Heart left ventricle (tissue), 16 donors: ENCODE data around the gene TRIOBP. TPM values are rescaled to one million over a fixed set of nuclear protein-coding genes. Genes with fewer than 3 reads are reported as not detected.
A peak's percentile ranks its signal among the peaks of the same experiment; 100 is the strongest.

Source experiments
- ATAC-seq, 4 donors: fragments of 200-7000 bp; cut with Tn5 transposase; one replicate each; pipeline ENCODE4 v1.9.1; 2020 to 2022; ENCODE audit warnings: moderate library complexity in 4 of 4, mild to moderate bottlenecking in 3 of 4, moderate number of reproducible peaks in 1 of 4
- DNase-seq, 5 donors: peaks; one replicate each; pipeline ENCODE4 v3.0.0-alpha.2; 2020
- H3K27ac ChIP-seq, 12 donors: fragments of 200-600 bp; sonication (generic) in 4 of 12; one replicate each; pipeline versions ENCODE4 v1.5.0 to v1.8.0; 2016 to 2022; ENCODE audit warnings: mild to moderate bottlenecking in 2 of 12
- H3K27me3 ChIP-seq, 9 donors: fragments of 200-600 bp; sonication (generic) in 2 of 9; one replicate each; pipeline versions ENCODE4 v1.5.1 to v1.8.0; 2016 to 2022; ENCODE audit warnings: mild to moderate bottlenecking in 3 of 9
- H3K36me3 ChIP-seq, 9 donors: fragments of 200-600 bp; sonication (generic) in 2 of 9; one replicate each; pipeline versions ENCODE4 v1.5.0 to v1.8.0; 2018 to 2022; ENCODE audit warnings: mild to moderate bottlenecking in 2 of 9
- H3K4me1 ChIP-seq, 12 donors: fragments of 200-600 bp; sonication (generic) in 4 of 12; one replicate each; pipeline versions ENCODE4 v1.5.0 to v1.8.0; 2016 to 2022; ENCODE audit warnings: mild to moderate bottlenecking in 3 of 12
- H3K4me3 ChIP-seq, 12 donors: fragments of 200-600 bp; sonication (generic) in 4 of 12; one replicate each; pipeline versions ENCODE4 v1.5.0 to v1.8.0; 2017 to 2022; ENCODE audit warnings: mild to moderate bottlenecking in 9 of 12, moderate library complexity in 4 of 12
- H3K9me3 ChIP-seq, 12 donors: fragments of 200-600 bp; sonication (generic) in 4 of 12; one replicate each; pipeline versions ENCODE4 v1.5.0 to v1.8.0; 2016 to 2022; ENCODE audit warnings: mild to moderate bottlenecking in 1 of 12
- POLR2A ChIP-seq, 2 donors: fragments of 450-650 bp; IDR thresholded peaks; one replicate each; pipeline ENCODE4 v1.6.1; 2017; ENCODE audit warnings: antibody characterized with exemption in 2 of 2, mild to moderate bottlenecking in 2 of 2, moderate library complexity in 2 of 2
- WGBS, 4 donors: extraction: QIAGEN DNeasy Blood & Tissue Kit in 2 of 4; methylation state at CpG; one replicate each; pipeline versions ENCODE4 v1.1.5 to v1.1.7; 2013 to 2018; 5-methylcytosine and 5-hydroxymethylcytosine counted together
- intact Hi-C, 10 donors: fragments of 100-400 bp; cut with DNase I; formaldehyde crosslinking; loops; one replicate each; pipeline versions ENCODE4 v1.11.1 to v1.14.2; 2022
- polyA plus RNA-seq, 2 donors: library from polyadenylated mRNA; stranded (reverse); fragments of 200-250 nt; gene quantifications; one replicate each; pipeline ENCODE4 v1.2.3, GENCODE V29; 2013
- total RNA-seq, 9 donors: library from RNA; depleted of rRNA in 2 of 9; stranded (reverse); fragments of >200 nt in 2 of 9; fragmentation: NEBNext Ultra II Directional in 3 of 9; extraction: Animal tissue kit (Norgen Biotek cat#: 25700) in 3 of 9; gene quantifications; one replicate each; pipeline versions ENCODE4 v1.1.0 to v1.2.4, GENCODE V29; 2016 to 2023
- TF ChIP-seq, protein P1 (sequence below), 12 donors: fragments of 200-600 bp; sonication (generic) in 4 of 12; IDR thresholded peaks; one replicate each; pipeline versions ENCODE4 v1.5.0 to v1.8.0; 2018 to 2022; ENCODE audit warnings: antibody characterized with exemption in 12 of 12, mild to moderate bottlenecking in 5 of 12
- donor health status: ischemic (EF 13 %, LVEDD 7.1; RV severe dilation, severe dysfunction).
- donor health status: healthy with polysubstance abuse.
- donor health status: DM: no; HTN: yes; CAD: no.
- donor health status: DM: no; HTN: no; CAD: no.
- donor health status: ischemic (EF 25% LVEDD 6.9; RV normal size, moderate dysfunction).
- donor health status: ischemic (EF 25% LVEDD 5.7; RV mildly dilated, moderate dysfunction).
- donor health status: healthy.
- donor health status: DM: yes; HTN: yes; CAD: no.
- donor health status: ischemic (EF 35%, LVEDD 5.7; RV mildly dilated, moderate dysfunction).
- donor health status: nonischemic (EF 11% LVEDD 7.7; RV severe dilation, severe dysfunction).
- donor health status: DM: yes; HTN: yes; CAD: no.
- donor health status: PGD.
- donor health status: ischemic (EF 29% LVEDD 5.4; RV normal size, mild dysfunction).
- donor health status: nonischemic (EF 23%, LVEDD 6.1; RV moderate dilation, normal function).

Gene TRIOBP
- total and polyA plus RNA-seq, 11 donors = 54.9 to 147 (median 94.7) TPM

GRCh38 chr22:37747080-37747714 lies 50.3 kb downstream of the TRIOBP start:
- ATAC-seq (peak in 3 of 4 donors; percentile 3 to 45 (median 6)), DNase-seq (peak; percentile 55 to 81 (median 68))
- 13 to 16% (median 14%) methylated on average over 11 to 16 of the region's 16 CpGs for WGBS, 4 donors
- Histone ChIP-seq H3K4me1 (peaks cover 30 to 76% (median 63%) of the 10 kb centered on the region in 12 donors), H3K9me3 (no peaks in the 10 kb centered on the region), H3K27ac (peak overlapping the region; percentile 95 to 100 (median 99)), H3K4me3 (peak overlapping the region; percentile 82 to 100 (median 97)), H3K36me3 (peaks cover 0 to 5% (median 0%) of the 10 kb centered on the region in 9 donors), H3K27me3 (no peaks in the 10 kb centered on the region)
- TF ChIP-seq, protein P1, sequence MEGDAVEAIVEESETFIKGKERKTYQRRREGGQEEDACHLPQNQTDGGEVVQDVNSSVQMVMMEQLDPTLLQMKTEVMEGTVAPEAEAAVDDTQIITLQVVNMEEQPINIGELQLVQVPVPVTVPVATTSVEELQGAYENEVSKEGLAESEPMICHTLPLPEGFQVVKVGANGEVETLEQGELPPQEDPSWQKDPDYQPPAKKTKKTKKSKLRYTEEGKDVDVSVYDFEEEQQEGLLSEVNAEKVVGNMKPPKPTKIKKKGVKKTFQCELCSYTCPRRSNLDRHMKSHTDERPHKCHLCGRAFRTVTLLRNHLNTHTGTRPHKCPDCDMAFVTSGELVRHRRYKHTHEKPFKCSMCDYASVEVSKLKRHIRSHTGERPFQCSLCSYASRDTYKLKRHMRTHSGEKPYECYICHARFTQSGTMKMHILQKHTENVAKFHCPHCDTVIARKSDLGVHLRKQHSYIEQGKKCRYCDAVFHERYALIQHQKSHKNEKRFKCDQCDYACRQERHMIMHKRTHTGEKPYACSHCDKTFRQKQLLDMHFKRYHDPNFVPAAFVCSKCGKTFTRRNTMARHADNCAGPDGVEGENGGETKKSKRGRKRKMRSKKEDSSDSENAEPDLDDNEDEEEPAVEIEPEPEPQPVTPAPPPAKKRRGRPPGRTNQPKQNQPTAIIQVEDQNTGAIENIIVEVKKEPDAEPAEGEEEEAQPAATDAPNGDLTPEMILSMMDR (IDR thresholded peaks at IDR 0.05) = no peak
- no peak for TF ChIP-seq POLR2A (IDR thresholded peaks at IDR 0.05)
- intact Hi-C loops = loop anchor here in 4 of 10 donors (5.0 to 10.0 kb wide), 3 partner anchors 50 to 62 kb away; partner anchors contain the start of genes NOL12 (in 3 of the 4) and TRIOBP (in 1 of the 4)

GRCh38 chr22:37747715-37748100 lies 50.9 kb downstream of the TRIOBP start:
- no peak for ATAC-seq
- WGBS, 4 donors = 34 to 44% (median 39%) methylated on average over 8 of the region's 8 CpGs

DNA sequence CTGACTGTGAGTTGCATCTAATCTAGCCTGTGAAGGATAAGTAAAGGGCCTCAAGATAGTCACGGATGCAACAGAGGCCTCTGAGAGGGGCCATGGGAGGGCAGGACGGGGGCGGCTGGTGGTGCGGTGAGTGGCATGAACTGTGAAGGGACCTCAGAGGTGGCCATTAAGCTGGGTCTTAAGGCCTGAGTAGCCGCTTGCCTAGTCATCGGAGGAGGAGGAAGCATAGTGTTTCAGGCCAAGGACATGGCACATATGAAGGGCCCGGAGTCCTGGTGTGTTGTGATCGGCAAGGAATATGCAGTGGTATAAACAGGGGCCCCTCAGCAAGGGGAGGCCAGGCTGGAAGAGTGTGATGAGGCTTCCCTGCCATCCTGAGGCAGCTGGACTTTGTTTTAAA lies 51.8 kb downstream of the TRIOBP start:
- H3K9me3 ChIP-seq = no peaks in the 10 kb centered on the region
- H3K27me3 ChIP-seq = no peaks in the 10 kb centered on the region
- H3K27ac ChIP-seq = peak overlapping the region; percentile 51 to 100 (median 98)
- intact Hi-C loops = loop anchor here in 5 of 10 donors (2.0 to 10.0 kb wide), 4 partner anchors 51 to 64 kb away; partner anchors contain the start of genes NOL12 (in 3 of the 5) and TRIOBP (in 1 of the 5)
- peak in 1 of 5 donors; percentile 22 for DNase-seq
- WGBS, 4 donors = 49 to 54% (median 51%) methylated on average over 8 of the region's 8 CpGs
- peaks cover 32 to 78% (median 73%) of the 10 kb centered on the region in 12 donors for H3K4me1 ChIP-seq
- TF ChIP-seq, protein P1 (IDR thresholded peaks at IDR 0.05) = no peak
- no peak for TF ChIP-seq POLR2A (IDR thresholded peaks at IDR 0.05)
- no peak for ATAC-seq
- H3K4me3 ChIP-seq = peak overlapping the region in 5 of 12 donors; percentile 21 to 99 (median 99)
- peaks cover 0 to 12% (median 1%) of the 10 kb centered on the region in 9 donors for H3K36me3 ChIP-seq

More at GRCh38 chr22:37747715-37748100, 50.9 kb downstream of the TRIOBP start:
- TF ChIP-seq, protein P1 (IDR thresholded peaks at IDR 0.05) = no peak
- TF ChIP-seq POLR2A (IDR thresholded peaks at IDR 0.05) = no peak
- Histone ChIP-seq H3K4me1 (peaks cover 32 to 75% (median 65%) of the 10 kb centered on the region in 12 donors), H3K27ac (peak overlapping the region in 11 of 12 donors; percentile 95 to 100 (median 99)), H3K27me3 (no peaks in the 10 kb centered on the region), H3K36me3 (peaks cover 0 to 6% (median 0%) of the 10 kb centered on the region in 9 donors), H3K9me3 (no peaks in the 10 kb centered on the region), H3K4me3 (peak overlapping the region in 10 of 12 donors; percentile 82 to 100 (median 98))
- intact Hi-C loops = loop anchor here in 5 of 10 donors (2.0 to 10.0 kb wide), 4 partner anchors 50 to 63 kb away; partner anchors contain the start of genes NOL12 (in 3 of the 5) and TRIOBP (in 1 of the 5)
- peak in 1 of 5 donors; percentile 43 for DNase-seq

DNA sequence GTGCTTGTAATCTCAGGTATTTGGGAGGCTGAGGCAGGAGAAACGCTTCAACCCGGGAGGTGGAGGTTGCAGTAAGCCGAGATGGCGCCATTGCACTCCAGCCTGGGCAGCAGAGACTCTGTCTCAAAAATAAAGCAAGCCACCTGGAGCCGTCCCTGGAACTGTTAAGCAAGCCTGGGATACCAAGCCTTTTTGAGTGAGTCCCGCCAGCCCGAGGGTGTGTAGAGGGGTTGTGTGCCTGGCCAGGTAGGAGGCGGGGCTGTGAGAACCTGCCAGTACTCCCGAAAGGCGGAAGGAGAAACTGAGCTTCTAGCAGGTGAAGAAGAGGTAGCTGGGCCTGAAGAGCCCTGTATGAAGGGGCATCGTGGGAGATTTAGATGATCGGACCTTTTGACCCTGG lies 52.4 kb downstream of the TRIOBP start:
- Histone ChIP-seq H3K4me3 (no peak overlapping the region), H3K36me3 (peaks cover 0 to 18% (median 3%) of the 10 kb centered on the region in 9 donors), H3K9me3 (no peaks in the 10 kb centered on the region), H3K4me1 (peaks cover 32 to 84% (median 77%) of the 10 kb centered on the region in 12 donors), H3K27me3 (no peaks in the 10 kb centered on the region), H3K27ac (peak overlapping the region; percentile 51 to 100 (median 98))
- ATAC-seq (no peak), DNase-seq (peak in 1 of 5 donors; percentile 30)
- TF ChIP-seq, protein P1 (IDR thresholded peaks at IDR 0.05) = no peak
- TF ChIP-seq POLR2A (IDR thresholded peaks at IDR 0.05) = no peak
- intact Hi-C loops = loop anchor here in 5 of 10 donors (2.0 to 10.0 kb wide), 4 partner anchors 52 to 64 kb away; partner anchors contain the start of genes NOL12 (in 3 of the 5) and TRIOBP (in 1 of the 5)
- WGBS, 4 donors = 83 to 90% (median 83%) methylated on average over 12 of the region's 12 CpGs
